Panc1 (cell line): ENCODE results near the gene SLC12A8.

Experiments
- POLR2AphosphoS5 ChIP-seq: IDR thresholded peaks from 2 replicates; pipeline ENCODE4 v1.6.1; 2012; ENCODE audit warnings: mild to moderate bottlenecking, low read depth, low read length, moderate library complexity
- SIN3A ChIP-seq: IDR thresholded peaks from 2 replicates; pipeline ENCODE4 v1.6.1; 2012; ENCODE audit warnings: low read depth, mild to moderate bottlenecking, low read length, moderate library complexity, borderline replicate concordance; ENCODE audit not compliant: insufficient read depth
- TCF7L2 ChIP-seq: IDR thresholded peaks from 2 replicates; pipeline ENCODE4 v1.6.1; 2011; ENCODE audit warnings: mild to moderate bottlenecking, low read depth, low read length, inconsistent platforms
- TF ChIP-seq, protein P1 (sequence below): fragments of 450-650 bp; IDR thresholded peaks from 2 replicates; pipeline ENCODE4 v1.5.1; 2017; ENCODE audit warnings: mild to moderate bottlenecking
- TF ChIP-seq, protein P2 (sequence below), 2 experiments: IDR thresholded peaks; 2 replicates each; pipeline ENCODE4 v1.6.1; 2011 to 2012; ENCODE audit warnings: low read depth in 2 of 2, control low read depth in 1 of 2, low read length in 1 of 2, mild to moderate bottlenecking in 1 of 2, moderate library complexity in 1 of 2; ENCODE audit not compliant: insufficient read depth in 1 of 2

- TF ChIP-seq, protein P1, sequence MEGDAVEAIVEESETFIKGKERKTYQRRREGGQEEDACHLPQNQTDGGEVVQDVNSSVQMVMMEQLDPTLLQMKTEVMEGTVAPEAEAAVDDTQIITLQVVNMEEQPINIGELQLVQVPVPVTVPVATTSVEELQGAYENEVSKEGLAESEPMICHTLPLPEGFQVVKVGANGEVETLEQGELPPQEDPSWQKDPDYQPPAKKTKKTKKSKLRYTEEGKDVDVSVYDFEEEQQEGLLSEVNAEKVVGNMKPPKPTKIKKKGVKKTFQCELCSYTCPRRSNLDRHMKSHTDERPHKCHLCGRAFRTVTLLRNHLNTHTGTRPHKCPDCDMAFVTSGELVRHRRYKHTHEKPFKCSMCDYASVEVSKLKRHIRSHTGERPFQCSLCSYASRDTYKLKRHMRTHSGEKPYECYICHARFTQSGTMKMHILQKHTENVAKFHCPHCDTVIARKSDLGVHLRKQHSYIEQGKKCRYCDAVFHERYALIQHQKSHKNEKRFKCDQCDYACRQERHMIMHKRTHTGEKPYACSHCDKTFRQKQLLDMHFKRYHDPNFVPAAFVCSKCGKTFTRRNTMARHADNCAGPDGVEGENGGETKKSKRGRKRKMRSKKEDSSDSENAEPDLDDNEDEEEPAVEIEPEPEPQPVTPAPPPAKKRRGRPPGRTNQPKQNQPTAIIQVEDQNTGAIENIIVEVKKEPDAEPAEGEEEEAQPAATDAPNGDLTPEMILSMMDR: no peak
- TF ChIP-seq POLR2AphosphoS5 (no peak), SIN3A (no peak), TCF7L2 (no peak)
- TF ChIP-seq, protein P2, sequence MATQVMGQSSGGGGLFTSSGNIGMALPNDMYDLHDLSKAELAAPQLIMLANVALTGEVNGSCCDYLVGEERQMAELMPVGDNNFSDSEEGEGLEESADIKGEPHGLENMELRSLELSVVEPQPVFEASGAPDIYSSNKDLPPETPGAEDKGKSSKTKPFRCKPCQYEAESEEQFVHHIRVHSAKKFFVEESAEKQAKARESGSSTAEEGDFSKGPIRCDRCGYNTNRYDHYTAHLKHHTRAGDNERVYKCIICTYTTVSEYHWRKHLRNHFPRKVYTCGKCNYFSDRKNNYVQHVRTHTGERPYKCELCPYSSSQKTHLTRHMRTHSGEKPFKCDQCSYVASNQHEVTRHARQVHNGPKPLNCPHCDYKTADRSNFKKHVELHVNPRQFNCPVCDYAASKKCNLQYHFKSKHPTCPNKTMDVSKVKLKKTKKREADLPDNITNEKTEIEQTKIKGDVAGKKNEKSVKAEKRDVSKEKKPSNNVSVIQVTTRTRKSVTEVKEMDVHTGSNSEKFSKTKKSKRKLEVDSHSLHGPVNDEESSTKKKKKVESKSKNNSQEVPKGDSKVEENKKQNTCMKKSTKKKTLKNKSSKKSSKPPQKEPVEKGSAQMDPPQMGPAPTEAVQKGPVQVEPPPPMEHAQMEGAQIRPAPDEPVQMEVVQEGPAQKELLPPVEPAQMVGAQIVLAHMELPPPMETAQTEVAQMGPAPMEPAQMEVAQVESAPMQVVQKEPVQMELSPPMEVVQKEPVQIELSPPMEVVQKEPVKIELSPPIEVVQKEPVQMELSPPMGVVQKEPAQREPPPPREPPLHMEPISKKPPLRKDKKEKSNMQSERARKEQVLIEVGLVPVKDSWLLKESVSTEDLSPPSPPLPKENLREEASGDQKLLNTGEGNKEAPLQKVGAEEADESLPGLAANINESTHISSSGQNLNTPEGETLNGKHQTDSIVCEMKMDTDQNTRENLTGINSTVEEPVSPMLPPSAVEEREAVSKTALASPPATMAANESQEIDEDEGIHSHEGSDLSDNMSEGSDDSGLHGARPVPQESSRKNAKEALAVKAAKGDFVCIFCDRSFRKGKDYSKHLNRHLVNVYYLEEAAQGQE (IDR thresholded peaks at IDR 0.05; ENCODE audit: insufficient read depth in 1 of 2, low read depth in 2 of 2, low read length in 1 of 2): no peak
Observed at GRCh38 chr3:125191256-125191655, 21.3 kb downstream of the SLC12A8 start.
